GM13977 (cell line): ENCODE measurements around the gene PI4KB.
"Not testable (repeated sequence)": the region's sequence is repeated elsewhere in the genome, so short reads cannot be mapped to it uniquely, and the experiment has no call there.

Source experiments
- DNase-seq: peaks from one replicate; pipeline ENCODE4 v3.0.0; 2012; ENCODE audit warnings: low spot score
- CTCF ChIP-seq: IDR thresholded peaks from 2 replicates; pipeline ENCODE4 v1.5.1; 2012; ENCODE audit warnings: mild to moderate bottlenecking, control low read depth; ENCODE audit not compliant: insufficient read depth; ENCODE audit errors: extremely low read depth, missing control alignments
- in situ Hi-C: fragments of 300-500 bp; cut with MboI; formaldehyde crosslinking; loops from one replicate; pipeline ENCODE4 v1.12.0; 2022; ENCODE audit warnings: low sequenced_read_pairs, low pct_unique_long_range_greater_than_20kb, mixed read lengths, inconsistent platforms; ENCODE audit not compliant: unreplicated experiment

PI4KB gene

DNA sequence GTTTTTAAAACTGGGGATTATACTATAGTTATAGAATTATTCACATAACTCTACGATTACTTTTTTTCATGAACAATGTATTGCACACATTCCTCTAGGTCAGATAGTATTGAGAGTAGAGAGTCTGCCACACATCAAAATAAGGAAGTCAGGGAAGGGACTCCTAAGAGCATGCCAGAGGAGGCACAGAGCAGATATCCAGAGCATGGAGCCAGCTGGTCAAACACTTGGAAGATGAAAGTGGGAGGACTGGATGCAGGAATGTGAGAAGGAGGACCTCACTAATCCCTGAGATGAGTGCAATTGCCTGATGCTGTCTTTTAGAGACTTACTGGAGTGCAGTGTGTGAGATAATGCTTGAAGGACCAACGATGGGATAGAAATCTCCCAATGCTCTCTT, 29.5 kb upstream of the PI4KB start:
- TF ChIP-seq CTCF: no peak
- DNase-seq: no peak
- in situ Hi-C loops: no loop called here

DNA sequence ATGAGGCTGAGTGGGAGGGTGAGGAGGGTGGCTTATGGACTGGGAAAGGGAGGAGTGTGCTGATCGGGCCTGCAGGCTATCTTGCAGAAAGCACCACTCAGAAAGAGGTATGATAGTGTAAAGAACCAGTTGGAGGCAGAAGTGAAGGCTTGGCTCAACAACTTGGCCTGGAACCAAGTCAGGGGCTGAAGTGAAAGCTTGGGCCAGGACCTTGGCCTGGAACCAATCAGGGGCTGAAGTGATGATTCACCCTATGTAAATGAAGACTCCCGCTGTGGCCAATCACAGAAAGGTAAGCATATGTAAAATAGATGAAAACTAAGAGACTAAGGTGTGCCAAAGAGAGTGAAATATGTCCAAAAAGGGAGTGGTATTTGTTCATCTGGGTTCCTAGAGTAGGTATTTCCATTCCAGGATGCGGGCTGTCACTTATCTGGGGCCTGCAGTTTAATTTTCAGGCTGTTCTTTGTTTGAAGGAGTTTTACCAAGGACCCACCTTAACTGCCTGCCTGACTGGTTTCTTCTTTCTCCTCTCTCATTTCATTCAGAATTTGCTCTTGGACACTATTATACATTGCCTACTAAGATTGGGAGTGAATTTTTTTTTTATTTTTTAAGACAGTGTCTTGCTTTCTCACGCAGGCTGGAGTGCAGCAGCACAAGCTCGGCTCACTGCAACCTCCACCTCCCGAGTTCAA, 25.0 kb upstream of the PI4KB start:
- in situ Hi-C loops: no loop called here
- DNase-seq: no peak
- no peak for TF ChIP-seq CTCF

- DNase-seq, in situ Hi-C loops: not testable (repeated sequence)
These were observed 23.1 kb upstream of the PI4KB start for GRCh38 chr1:151350323-151350722.

GRCh38 chr1:151347523-151348246, 20.5 kb upstream of the PI4KB start:
- DNase-seq: no peak
- no peak for TF ChIP-seq CTCF
- in situ Hi-C loops: no loop called here

- no peak for TF ChIP-seq CTCF
- peak; percentile 90 for DNase-seq
- in situ Hi-C loops: no loop called here
These were observed 19.7 kb upstream of the PI4KB start, which contains the start of gene RFX5 for GRCh38 chr1:151346769-151347522. RFX5 (minus strand) TSS chr1:151347252; CDS start chr1:151346320, 932 bp downstream.

DNA sequence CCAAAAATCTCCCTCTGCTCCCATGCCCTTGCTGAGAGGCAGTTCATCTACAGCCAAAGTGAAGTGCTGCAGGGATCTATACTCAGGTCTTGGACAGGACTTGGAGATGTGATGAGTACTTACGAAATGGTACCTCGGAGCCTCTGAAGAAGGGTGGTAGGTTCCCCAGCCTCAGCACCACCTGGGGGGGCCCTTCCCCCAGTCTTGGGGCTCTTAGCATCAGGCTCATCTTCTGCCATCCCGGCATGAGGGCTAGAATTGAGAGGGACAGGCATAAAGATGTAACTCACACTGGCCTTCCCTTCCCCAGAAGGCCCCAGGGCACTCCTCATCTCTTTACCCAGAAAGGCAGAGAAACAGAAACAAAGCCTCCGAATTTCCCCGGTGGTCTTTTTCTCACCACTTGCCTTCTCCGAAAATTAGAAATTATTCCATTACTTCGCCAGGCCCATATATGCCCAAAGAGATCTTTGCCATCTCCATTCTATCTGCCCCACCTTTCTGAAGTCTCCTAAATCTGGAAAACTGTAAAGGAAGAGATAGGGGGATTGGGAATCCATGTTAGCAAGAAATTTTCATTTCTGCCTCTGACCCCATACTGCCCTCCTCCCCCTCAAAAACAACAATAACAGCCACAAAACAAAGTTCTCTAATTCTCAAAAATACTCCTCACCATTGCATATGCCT, 19.0 kb upstream of the PI4KB start:
- in situ Hi-C loops: no loop called here
- no peak for TF ChIP-seq CTCF
- DNase-seq: no peak

DNA sequence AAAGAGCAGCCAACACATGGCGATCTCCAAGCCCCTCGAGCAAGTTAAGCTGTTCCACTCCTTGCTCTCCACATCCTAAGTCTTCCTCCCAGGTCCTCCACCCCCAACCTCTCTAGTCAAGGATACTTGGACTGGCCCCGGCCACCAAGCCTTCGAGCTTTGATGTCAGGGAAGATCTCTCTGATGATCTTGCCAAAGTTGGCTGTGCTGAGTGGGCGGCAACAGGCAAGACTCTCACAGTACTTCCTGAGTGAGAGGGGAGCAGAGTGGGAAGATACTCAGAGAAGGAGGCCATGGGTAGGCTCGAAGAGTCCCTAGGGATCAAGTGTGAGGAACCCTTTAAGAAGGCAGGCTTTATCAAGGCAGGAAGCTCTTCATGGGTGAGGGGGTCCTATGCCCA, 17.1 kb upstream of the PI4KB start:
- no peak for DNase-seq
- no peak for TF ChIP-seq CTCF
- in situ Hi-C loops: no loop called here
